ENCODE results near the gene ZNF423. TPM values are rescaled to one million over a fixed set of nuclear protein-coding genes. Genes with fewer than 3 reads are reported as not detected.

ZNF423 gene
- total RNA-seq, 6 experiments from 2014 or later = not detected

GRCh38 chr16:49540836-49541235 is 315.1 kb downstream of the ZNF423 start:
- Mint-ChIP-seq H3K27me3 (ENCODE audit: insufficient read depth) (peaks cover 8% of the 10 kb centered on the region), H3K4me1 (ENCODE audit: low read depth) (no peaks in the 10 kb centered on the region), H3K36me3 (ENCODE audit: low read depth) (peaks cover 11% of the 10 kb centered on the region; the same call in 1 of the 2 replicates), H3K9me3 (peaks cover 46% of the 10 kb centered on the region), H3K4me3 (no peak overlapping the region), H3K27ac (no peak overlapping the region)
- TF ChIP-seq CTCF (IDR thresholded peaks at IDR 0.05) = no peak
- DNase-seq = no peak

DNA sequence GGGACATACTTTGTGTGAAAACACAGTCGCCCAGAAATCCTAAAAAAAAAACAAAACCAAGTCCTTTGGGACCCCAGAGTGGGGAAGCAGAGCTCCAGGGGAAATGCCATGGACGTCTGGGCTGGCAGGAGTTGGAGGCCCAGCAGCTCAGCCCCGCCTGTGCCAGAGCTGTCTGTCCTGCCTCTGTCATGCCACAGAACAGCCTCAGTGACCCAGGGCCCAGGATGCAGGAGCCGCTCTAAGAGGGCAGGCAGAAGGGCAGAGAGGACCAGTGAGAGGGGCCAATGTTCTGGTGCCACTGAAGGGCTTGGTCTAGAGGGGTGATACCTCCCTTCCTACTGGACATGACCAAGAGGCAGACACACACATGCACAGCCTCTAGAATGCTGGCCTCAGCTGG is 316.2 kb downstream of the ZNF423 start:
- peaks cover 43% of the 10 kb centered on the region for H3K9me3 Mint-ChIP-seq
- H3K27ac Mint-ChIP-seq = no peak overlapping the region
- peaks cover 11% of the 10 kb centered on the region; the same call in 1 of the 2 replicates for H3K36me3 Mint-ChIP-seq (ENCODE audit: low read depth)
- H3K27me3 Mint-ChIP-seq (ENCODE audit: insufficient read depth) = peaks cover 8% of the 10 kb centered on the region
- H3K4me1 Mint-ChIP-seq (ENCODE audit: low read depth) = no peaks in the 10 kb centered on the region
- TF ChIP-seq CTCF (IDR thresholded peaks at IDR 0.05) = no peak
- no peak for DNase-seq
- H3K4me3 Mint-ChIP-seq = no peak overlapping the region

DNA sequence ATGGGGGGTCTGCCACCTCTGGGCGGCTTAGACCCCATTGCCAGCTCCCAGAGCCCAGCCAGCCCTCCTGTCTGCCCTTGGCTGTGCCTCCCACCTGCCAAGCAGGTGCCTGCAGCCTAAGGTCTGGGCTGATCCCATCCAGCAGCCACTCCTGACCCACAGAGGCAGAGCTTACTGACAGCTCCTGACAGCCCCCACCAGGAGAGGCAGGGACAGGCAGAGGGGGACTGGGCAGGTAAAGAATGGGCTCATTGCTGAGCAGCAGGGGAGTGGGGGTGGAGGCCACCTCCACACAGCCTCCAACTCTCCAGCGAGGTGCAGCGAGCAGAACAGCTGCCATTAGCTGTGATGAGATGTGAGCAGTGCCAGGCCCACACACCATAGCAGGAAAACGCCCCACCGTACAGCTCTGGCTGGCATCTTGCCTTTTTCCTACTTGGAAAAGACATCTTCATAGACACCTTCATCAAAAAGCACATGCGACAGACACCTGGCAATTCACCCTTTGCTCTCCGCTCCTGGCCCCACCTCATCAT is 317.9 kb downstream of the ZNF423 start:
- H3K4me1 Mint-ChIP-seq (ENCODE audit: low read depth) = no peaks in the 10 kb centered on the region
- H3K36me3 Mint-ChIP-seq (ENCODE audit: low read depth) = 0 out of 2 replicates have a peak, but pooled peaks cover 4% of the 10 kb centered on the region
- H3K27ac Mint-ChIP-seq = no peak overlapping the region
- H3K27me3 Mint-ChIP-seq (ENCODE audit: insufficient read depth) = peaks cover 8% of the 10 kb centered on the region
- peaks cover 38% of the 10 kb centered on the region for H3K9me3 Mint-ChIP-seq
- no peak overlapping the region for H3K4me3 Mint-ChIP-seq
- DNase-seq = no peak
- no peak for TF ChIP-seq CTCF (IDR thresholded peaks at IDR 0.05)

- TF ChIP-seq CTCF (IDR thresholded peaks at IDR 0.05) = no peak
- peaks cover 36% of the 10 kb centered on the region for H3K9me3 Mint-ChIP-seq
- peaks cover 3% of the 10 kb centered on the region for H3K27me3 Mint-ChIP-seq (ENCODE audit: insufficient read depth)
- H3K4me3 Mint-ChIP-seq = no peak overlapping the region
- H3K4me1 Mint-ChIP-seq (ENCODE audit: low read depth) = no peaks in the 10 kb centered on the region
- no peaks in the 10 kb centered on the region for H3K36me3 Mint-ChIP-seq (ENCODE audit: low read depth)
- no peak for DNase-seq
- no peak overlapping the region for H3K27ac Mint-ChIP-seq
Observed at GRCh38 chr16:49534901-49535610, 320.9 kb downstream of the ZNF423 start.

DNA sequence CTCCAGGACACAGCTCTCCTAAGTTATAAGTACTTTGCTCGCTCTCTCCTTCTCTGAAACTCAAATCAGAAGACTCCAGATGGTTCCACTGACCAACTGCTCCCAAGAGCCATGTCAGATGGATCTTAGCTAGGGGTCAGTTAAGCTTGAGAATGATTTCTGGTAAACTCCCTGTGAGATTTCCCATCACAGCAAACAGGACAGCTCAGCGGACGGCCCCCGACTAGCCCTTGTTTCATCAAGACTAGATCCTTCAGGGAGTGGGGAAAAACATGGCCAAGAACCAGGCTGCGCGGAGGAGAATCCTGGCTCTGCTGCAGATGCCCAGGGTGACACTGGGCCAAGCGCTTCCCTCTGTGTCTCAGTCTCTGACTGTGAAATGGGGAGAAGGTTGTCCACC is 322.5 kb downstream of the ZNF423 start:
- Mint-ChIP-seq H3K9me3 (peaks cover 32% of the 10 kb centered on the region), H3K4me3 (no peak overlapping the region), H3K36me3 (ENCODE audit: low read depth) (no peaks in the 10 kb centered on the region), H3K27me3 (ENCODE audit: insufficient read depth) (peaks cover 5% of the 10 kb centered on the region), H3K4me1 (ENCODE audit: low read depth) (no peaks in the 10 kb centered on the region), H3K27ac (no peak overlapping the region)
- TF ChIP-seq CTCF (IDR thresholded peaks at IDR 0.05) = no peak
- DNase-seq = no peak
